ENCODE results near the gene HORMAD2.
A peak's percentile ranks its signal among the peaks of the same experiment; 100 is the strongest.
"Not testable (repeated sequence)": the region's sequence is repeated elsewhere in the genome, so short reads cannot be mapped to it uniquely, and the experiment has no call there.

Gene HORMAD2

DNA sequence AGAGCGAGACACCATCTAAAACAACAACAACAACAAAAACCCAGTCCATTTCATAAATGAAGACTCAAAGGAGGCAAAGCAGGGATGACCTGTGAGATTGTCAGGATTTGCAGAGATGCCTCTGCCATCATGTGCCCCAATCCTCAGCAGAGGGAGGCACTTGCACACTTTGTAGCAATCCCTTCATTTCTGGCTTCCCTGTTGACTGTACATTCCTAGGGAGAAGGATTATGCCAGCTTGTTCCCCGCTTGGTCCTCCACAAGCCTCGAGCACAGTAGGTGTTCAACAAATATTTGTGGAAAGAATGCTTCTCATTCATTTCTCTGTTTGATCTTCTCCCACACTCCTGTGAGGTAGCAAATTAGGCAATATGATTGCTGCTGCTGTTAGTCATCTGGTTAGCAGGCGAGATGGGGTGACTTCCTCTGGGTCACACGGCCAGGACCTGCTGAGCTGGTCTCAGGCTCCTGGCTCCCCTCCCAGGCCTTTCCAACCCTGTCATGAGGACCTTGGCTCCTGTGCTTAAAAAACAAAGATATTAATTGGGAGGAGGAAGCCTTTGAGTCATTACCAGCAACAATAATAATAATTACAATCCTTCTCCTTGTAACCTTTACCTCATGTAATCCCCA, 132.2 kb downstream of the HORMAD2 start:
- no peak for DNase-seq

DNA sequence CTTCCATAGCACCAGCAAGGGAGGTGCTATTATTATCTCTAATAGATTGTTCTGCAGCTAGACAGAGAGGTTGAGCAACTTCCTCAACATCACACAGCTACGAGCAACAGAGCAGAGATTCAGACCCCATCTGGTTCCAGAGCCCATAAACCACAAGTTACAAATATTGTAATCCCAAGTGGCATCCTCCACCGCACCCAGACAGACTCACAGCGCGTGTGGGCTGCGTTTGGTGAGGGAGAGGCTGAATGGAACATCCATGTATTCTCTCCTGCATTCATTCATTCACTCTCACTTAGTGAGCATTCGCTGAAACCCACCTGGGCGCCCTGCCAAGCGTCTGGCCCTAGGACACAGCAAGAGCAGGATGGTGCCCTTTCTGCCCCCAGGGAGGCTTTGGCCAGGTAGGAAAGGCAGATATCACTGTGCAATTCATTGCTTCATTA, 132.8 kb downstream of the HORMAD2 start:
- DNase-seq, result no peak

DNA sequence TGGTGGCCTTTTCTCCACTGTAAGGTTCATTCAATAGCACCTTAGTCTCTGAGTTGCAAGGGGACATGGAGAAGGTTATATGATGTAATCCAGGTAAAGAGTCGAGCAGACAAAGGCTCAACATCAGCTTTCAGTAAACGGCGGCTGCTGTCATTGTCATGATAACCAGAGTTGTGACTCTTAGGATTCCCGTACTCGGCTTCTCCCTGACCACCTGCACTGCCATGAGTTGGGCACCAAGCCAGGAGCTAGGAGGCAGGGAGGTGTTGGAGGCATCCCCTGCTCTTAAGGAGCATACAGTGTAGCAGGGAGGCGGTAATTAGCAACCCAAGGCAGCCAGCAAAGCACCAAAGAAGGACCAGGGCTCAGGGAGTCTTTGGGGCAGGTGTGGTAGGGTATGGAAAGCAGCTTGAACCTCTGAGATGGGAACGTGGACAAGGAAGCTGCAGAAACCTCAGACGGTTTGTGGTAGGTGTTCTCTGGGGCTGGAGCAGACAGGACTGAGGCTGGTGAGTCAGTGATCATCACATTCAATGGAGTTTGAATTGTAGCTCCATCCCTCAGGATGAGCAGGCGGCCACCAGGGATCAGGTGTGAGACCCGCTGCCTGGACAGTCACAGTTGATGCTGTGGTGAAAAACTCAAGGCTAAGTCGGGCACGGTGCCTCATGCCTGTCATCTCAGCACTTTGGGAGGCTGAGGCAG, 134.6 kb downstream of the HORMAD2 start:
- DNase-seq, result no peak

DNA sequence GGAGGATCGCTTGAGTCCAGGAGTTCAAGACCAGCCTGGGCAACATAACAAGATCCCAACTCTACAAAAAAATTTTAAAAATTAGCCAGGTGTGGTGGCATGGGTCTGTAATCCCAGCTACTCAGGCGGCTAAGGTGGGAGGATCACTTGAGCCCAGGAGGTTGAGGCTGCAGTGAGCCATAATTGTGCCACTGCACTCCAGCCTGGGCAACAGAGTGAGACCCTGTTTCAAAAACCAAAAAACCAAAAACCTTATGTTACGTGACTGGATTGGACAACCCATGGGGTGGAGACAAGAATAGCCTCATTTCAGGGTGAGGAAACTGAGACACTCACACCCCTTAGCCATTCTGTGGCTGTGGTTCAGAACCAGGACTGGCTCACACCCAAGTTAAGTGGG, 136.0 kb downstream of the HORMAD2 start:
- not testable (repeated sequence) for DNase-seq

DNA sequence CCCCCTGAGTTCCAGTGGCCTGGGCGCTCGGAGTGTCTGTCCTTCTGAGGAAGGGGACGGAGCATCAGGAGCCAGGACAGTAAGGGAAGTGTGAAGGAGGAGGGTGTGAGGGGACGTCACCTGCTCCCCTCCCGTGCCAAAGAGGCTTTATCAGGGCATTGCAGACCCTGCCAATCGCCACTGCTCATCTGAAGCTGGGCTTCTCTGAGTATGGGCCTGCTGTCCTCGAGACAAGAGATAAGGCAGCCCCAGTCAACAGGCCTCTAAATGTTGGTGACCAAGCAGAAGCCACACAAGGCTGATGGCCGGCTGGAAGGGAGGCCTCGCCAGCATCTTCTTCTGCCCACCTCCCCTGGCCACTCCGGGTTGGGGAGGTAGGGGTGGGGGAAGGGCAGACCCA, 136.4 kb downstream of the HORMAD2 start:
- no peak for DNase-seq

DNA sequence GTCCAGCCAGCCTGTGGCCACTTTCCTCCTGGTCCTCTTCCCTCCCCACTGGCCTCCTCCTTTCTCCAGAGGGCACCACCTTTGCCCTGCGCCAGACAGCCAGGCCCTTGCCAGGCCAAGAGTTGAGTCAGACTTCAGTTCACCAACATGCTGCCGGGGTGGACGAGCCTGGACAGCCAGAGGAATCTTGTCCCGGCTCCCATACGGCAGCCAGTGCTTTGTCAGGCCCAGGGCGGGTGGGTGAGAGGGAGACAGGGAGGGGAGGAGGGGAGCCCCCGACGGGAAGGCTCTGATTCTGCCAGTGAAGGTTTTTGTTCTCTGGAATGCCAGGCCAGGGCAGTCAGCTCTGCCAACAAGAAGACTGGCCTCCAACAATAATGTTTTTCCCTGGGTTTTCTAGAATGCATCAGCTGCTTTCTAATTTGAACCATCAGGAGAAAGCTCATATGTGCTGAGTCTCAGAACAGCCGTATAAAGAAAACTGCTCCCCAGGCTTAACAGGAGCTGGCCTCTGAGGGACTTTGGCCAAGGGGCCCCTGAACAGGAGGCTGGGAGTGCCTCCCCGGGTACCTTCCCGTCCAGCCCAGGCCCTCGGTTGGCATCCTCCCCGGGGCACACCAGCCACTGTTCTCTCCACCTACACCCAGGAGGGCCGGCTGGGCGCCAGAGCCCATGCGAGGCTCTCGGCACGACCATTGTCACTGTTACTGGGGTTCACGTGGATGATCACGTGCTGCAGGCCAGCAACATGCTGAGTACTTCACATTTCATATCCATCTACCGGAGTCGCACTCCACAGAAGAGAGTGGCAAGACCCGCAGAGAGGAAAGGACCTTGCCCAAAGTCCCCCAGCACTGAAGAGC, 137.7 kb downstream of the HORMAD2 start:
- no peak for DNase-seq

DNA sequence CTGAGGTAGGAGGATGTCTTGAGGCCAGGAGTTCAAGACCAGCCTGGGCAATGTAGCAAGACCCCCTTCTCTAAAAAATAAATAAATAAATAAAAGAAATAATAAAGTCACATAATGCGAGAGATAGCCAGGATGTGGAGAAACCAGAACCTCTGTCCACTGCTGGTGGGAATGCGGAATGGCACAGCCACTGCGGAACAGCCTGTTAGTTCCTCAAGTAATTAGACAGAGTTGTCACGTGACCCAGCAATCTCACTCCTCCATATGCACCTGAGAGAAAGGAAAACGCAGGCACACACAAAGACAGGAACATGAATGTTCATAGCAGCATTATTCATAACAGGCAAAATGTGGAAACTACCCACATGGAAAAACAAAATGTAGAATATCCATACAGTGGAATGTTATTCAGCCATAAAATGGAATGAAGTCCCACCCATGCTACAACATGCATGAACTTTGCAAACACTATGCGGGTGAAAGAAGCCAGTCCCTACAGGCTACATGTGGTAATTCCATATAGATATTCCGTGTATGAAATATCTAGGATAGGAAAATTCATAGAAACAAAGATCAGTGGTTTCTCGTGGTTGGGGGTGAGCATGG, 138.9 kb downstream of the HORMAD2 start:
- DNase-seq, result no peak

DNA sequence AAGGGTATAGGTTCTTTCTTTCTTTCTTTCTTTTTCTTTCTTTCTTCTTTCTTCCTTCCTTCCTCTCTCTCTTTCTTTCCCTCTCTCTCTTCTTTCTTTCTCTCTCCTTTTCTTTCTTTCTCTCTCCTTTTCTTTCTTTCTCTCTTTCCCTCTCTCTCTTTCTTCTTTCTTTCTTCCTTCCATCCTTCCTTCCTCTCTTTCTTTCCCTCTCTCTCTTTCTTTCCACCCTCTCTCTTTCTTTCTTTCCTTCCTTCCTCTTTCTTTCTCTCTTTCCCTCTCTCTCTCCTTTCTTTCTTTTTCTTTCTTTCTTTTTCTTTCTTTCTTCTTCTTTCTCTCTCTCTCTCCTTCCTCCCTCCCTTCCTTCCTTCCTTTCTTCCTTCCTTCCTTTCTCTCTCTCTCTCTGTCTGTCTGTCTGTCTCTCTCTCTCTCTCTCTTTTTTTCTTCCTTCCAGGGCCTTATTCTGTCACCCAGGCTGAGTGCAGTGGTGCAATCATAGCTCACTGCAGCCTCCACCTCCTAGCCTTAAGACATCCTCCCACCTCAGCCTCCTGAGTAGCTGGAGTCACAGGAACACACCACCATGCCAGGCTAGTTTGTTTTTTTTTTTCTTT, 139.5 kb downstream of the HORMAD2 start:
- no peak for DNase-seq

DNA sequence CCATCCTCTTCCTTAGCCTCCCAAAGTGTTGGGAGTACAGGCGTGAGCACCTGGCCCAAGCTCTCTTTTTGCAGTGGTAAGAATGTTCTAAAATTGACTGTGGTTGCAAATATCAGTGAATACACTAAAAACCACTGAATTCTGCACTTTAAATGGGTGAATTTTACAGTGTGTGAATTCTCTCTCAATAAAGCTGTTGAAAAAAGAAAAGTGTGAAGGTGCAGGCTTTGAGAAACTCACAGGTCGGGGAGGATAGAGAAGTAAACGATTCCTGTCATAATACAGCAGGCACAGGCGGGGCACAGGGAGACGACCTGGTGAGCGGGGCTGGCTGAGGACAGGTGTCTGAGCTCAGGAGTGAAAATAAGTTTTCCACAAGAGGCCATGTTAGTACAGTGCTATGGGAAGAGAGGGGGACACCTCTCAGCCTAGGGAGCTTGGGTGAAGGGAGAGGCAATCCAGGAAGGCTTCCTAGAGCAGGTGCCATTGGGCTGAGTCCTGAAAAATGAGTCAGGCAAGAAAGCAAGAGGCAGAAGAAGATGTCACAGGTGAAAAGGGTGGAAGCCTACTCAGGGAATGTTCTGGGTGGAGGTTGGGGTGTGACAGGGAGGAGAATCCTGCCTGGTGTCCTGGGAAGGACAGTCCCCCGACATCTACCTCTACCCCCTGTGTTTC, 140.2 kb downstream of the HORMAD2 start:
- DNase-seq, result no peak

DNA sequence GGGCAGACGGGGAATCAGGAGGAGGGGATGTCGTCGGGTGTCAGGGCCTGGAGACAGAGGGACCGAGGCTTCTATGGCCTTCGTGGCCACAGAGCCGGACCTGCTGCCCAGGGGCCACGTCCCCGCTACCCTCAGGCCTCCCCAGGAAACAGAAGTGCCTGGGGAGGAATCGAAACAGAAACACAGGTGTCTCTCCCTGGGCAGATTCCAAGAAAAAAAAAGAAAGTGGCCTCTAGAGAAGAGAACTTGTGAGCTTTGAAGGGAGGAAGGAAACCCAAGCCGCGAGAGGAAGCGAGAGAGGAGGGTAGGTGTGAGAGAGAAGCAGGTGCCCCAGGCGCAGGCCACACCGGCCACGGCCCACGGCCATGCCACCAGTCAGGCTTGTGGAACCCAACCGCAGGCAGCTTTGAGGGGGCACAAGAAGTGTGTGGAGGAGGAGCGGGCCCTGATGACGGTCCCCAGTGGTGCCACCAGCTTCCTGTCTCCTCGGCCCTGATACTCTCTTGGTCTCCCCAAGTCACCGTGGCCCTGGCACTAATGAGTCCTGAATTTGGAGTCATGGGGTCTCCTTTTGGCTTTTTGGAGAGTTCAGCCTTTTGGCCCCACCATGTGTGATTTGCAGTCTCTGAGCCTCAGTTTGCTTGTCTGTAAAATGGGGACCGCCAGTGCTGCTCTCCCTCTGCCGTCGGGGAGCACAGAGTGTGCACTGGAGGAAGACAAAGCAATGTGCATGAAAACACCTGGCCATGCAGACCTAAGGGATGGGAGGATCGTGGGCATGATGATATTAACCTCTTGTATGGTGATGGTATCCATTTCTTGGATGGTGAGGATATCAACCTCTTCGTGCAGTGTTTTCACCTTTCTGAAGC, 141.1 kb downstream of the HORMAD2 start:
- peak; percentile 68 for DNase-seq

DNA sequence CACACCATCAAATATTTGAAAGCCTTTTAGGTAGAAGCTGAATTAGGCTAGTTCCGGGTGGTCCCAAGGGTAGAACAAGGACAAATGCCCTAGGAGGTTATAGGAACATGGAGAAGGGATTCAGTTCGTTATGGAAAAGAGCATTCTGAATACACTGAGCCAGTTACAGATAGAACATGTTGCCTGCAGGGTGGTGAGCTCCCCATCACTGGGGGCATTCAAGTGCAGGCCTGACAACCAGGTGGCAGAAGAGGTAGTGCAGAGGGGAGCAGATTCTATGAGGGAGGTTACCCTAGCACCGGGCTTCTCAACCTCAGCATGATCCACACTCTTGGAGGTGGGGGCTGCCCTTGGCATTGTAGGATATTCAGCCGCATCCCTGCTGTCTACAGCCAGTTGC, 142.1 kb downstream of the HORMAD2 start:
- no peak for DNase-seq

DNA sequence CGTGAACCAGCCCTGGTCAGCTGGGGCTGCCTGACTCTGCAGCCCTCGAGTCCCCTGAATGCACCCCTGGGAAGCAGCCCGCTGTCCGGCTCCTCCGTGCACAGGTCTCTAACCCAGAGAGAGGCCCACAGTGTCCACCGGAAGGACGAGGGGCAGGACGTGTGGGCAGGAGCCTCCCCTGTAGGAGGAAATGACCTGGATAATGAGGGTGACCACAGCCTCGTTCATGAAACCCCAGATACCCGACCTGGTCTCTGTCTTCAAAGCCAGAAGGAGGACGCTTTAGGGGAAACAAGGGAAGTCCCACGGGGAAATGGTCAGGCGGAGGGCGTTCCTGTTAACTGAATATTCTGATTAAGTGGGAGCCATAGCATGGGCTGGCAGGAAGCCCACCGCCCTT, 143.0 kb downstream of the HORMAD2 start:
- DNase-seq, result no peak

DNA sequence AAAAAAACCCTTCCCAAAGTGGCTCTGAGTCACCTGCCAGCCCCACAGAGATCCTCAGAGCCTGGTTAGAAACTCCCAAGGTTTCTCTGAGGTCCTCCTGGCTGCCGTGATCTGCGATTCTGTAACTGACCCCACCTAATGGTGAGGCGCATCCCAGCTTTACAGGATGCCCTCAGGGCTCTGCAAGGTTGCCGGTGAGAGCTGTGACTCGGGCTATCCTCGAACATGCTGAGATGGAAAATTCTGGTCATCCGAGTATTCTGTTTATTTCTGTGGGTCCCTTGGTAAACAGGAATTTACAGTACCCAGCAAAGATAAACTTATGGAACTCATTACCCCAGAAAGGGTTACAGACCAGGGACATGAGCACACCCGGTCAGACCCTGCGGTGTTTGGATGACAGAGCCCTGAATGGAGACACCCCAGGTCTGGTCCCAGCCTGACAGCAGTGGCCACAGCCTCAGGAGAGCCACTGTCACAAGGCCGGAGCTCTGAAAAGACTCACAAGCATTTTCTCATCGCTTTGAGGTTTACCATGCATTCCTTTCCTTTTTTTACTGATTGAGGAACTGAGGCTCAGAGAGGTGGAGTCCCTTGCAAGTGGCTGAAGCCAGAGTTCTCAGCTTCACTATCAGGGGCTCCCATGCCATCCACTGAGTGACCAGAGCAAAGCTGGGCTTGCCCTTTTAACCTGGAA, 144.0 kb downstream of the HORMAD2 start:
- no peak for DNase-seq

DNA sequence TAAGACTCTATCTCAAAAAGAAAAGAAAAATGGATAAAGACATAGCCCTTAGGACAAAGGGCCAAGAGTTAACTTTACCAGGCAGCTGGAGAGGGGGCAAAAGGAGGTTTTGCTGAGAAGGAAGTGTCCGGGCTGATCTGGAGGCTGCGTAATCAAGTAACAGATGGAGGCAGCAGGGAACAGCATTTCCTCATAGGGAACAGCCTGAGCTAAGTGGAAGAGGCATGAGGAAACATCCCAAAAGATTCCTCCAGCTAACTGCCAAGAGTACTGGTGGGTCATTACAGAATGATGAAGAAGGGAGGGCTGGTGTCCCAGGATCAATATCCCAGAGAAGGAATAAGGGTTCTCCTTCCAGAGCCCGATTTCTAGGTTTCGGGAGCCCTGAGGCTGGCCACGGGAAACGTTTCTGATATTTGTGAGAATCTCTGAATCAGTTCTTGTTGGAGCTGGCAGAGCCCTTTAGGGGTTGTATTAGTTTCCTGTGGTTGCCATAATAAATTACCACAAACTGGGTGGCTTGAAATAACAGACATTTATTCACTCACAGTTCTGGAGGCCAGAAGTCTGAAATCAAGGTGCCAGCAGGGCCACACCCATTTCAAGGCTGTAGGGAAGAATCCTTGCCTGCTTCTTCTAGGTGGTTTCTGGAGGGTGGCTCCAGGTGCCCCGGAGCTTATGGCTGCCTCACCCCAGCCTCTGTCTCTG, 145.1 kb downstream of the HORMAD2 start:
- DNase-seq, result no peak

DNA sequence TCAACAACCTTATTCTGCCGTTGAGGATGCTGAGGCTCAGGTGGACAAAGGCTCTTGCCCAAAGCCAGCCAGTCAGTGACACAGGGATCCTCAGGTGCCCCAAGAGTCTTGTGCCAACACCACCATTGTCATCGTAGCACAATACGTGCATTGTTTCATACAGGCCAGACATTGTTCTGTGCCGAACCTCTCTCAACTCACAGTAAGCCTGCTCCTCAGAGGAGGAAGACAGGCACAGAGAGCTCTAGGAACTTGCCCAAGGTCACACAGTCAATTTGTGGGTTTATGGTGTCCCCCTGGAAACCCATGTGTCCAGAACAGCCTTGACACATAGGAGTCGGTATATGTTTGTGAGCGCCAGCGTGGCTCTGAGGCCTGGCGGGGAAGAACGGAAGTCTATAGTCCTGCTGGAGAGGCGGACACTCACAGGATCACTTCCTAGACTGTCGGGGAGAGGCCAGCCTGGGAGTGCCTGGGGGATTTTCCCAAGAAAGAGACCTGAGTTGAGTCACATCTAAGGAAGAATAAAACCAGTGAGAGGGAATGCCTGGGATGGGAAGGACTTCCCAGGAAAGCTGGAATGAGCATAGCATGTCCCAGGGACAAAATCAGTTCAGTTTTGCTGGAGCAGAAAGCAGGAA, 146.0 kb downstream of the HORMAD2 start:
- no peak for DNase-seq
